A673 (cell line): Measurements from ENCODE around the gene ZCWPW2. TPM values are rescaled to one million over a fixed set of nuclear protein-coding genes. Genes with fewer than 3 reads are reported as not detected.

Source experiments
- BruUV-seq: library from RNA; stranded (reverse); fragments of 400-500 nt; replicated peaks from 2 replicates; lab custom pipeline; 2021; lab: Mats Ljungman, UMichigan
- CTCF ChIA-PET: fragments of 300-600 bp; sonication (Branson Sonifier 250); formaldehyde crosslinking; loops from one replicate; lab custom pipeline; 2022; ENCODE audit warnings: antibody characterized with exemption; lab: Charles Lee
- POLR2A ChIA-PET: fragments of 300-600 bp; sonication (Branson Sonifier 250); formaldehyde crosslinking; loops from one replicate; lab custom pipeline; 2022; ENCODE audit warnings: antibody characterized with exemption; ENCODE audit not compliant: low non-redundant PET; lab: Charles Lee
- DNase-seq: peaks from one replicate; pipeline ENCODE4 v3.0.0-alpha.2; 2015; ENCODE audit warnings: low spot score
- H3K27ac ChIP-seq: fragments of 200-600 bp; sonication (generic); 2 replicates; pipeline ENCODE4 v1.5.1; 2016; ENCODE audit warnings: mixed run types, low read depth, mild to moderate bottlenecking, mixed read lengths, antibody characterized with exemption, low read length; ENCODE audit not compliant: poor library complexity, severe bottlenecking
- H3K27me3 ChIP-seq: fragments of 200-600 bp; sonication (generic); replicated peaks from 2 replicates; pipeline ENCODE4 v1.6.1; 2017; ENCODE audit warnings: mixed run types, low read depth, mild to moderate bottlenecking, mixed read lengths, antibody characterized with exemption, low read length; ENCODE audit not compliant: insufficient read depth, poor library complexity
- H3K36me3 ChIP-seq: fragments of 200-600 bp; sonication (generic); 2 replicates; pipeline ENCODE4 v1.6.1; 2016; ENCODE audit warnings: mixed run types, mild to moderate bottlenecking, mixed read lengths, antibody characterized with exemption, low read length; ENCODE audit not compliant: insufficient read depth, poor library complexity, severe bottlenecking
- H3K4me1 ChIP-seq: fragments of 200-600 bp; sonication (generic); 2 replicates; pipeline ENCODE4 v1.6.1; 2017; ENCODE audit warnings: mixed run types, mild to moderate bottlenecking, mixed read lengths, antibody characterized with exemption, low read length; ENCODE audit not compliant: insufficient read depth, poor library complexity, severe bottlenecking
- H3K4me3 ChIP-seq: fragments of 200-600 bp; sonication (generic); 2 replicates; pipeline ENCODE4 v1.5.1; 2016; ENCODE audit warnings: low read depth, mixed run types, mild to moderate bottlenecking, mixed read lengths, low read length; ENCODE audit not compliant: poor library complexity, severe bottlenecking
- H3K9me3 ChIP-seq: fragments of 200-600 bp; sonication (generic); 2 replicates; pipeline ENCODE4 v1.6.1; 2016; ENCODE audit warnings: mixed run types, low read depth, mild to moderate bottlenecking, mixed read lengths, antibody characterized with exemption, low read length; ENCODE audit not compliant: poor library complexity, severe bottlenecking
- CTCF ChIP-seq: fragments of 300-800, 200-600 bp; sonication (generic); conservative IDR thresholded peaks from 2 replicates; pipeline ENCODE4 v1.5.1; 2017; ENCODE audit warnings: low read depth, mild to moderate bottlenecking, antibody characterized with exemption, low read length, moderate library complexity, mixed read lengths
- EZH2 ChIP-seq: fragments of 200-600 bp; sonication (generic); IDR thresholded peaks from 2 replicates; pipeline ENCODE4 v1.6.1; 2017; ENCODE audit warnings: borderline replicate concordance, low read depth, mild to moderate bottlenecking, mixed read lengths, antibody characterized with exemption, low read length; ENCODE audit not compliant: poor library complexity, severe bottlenecking
- intact Hi-C: fragments of 100-400 bp; cut with micrococcal nuclease; formaldehyde crosslinking; loops from one replicate; pipeline ENCODE4 v1.10.0; 2022; ENCODE audit not compliant: unreplicated experiment
- total RNA-seq: library from RNA; stranded (reverse); gene quantifications from 2 replicates; pipeline ENCODE4 v1.2.3, GENCODE V29; 2021

The ZCWPW2 gene
- total RNA-seq, 1 experiment from 2014 or later: not detected

DNA sequence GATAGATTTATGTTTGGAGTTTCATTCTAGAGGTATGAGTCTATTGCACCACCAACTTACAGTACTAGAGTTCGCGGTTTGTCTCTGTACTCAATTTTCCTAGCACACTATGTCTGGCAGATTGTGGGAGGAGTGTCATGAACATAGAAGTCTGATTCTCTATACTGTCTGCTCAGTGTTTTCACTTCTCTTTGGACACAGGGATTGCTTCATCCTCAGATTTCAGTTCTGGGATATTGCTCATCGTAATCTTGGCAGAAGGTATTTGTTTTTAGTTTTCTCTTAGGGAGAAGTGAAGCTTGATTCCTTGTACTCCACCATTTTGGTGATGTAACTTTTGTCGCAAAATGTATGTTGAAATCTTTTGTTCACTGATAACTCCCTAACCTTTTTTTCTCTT lies 27.9 kb downstream of the ZCWPW2 start:
- TF ChIP-seq EZH2: no peak
- TF ChIP-seq CTCF: no peak
- Histone ChIP-seq H3K9me3 (no peaks in the 10 kb centered on the region), H3K36me3 (no peaks in the 10 kb centered on the region), H3K4me1 (no peaks in the 10 kb centered on the region), H3K27me3 (no peaks in the 10 kb centered on the region), H3K27ac (no peak overlapping the region), H3K4me3 (no peak overlapping the region)
- CTCF ChIA-PET: no interaction called here
- no TSS peak for BruUV-seq
- no peak for DNase-seq
- intact Hi-C loops: no loop called here
- POLR2A ChIA-PET: no interaction called here

- intact Hi-C loops: no loop called here
- H3K4me1 ChIP-seq: no peaks in the 10 kb centered on the region
- DNase-seq: no peak
- BruUV-seq: no TSS peak
- H3K4me3 ChIP-seq: no peak overlapping the region
- ChIA-PET CTCF (no interaction called here), POLR2A (no interaction called here)
- H3K27ac ChIP-seq: no peak overlapping the region
- no peaks in the 10 kb centered on the region for H3K27me3 ChIP-seq
- TF ChIP-seq EZH2 (no peak), CTCF (no peak)
- H3K9me3 ChIP-seq: no peaks in the 10 kb centered on the region
- H3K36me3 ChIP-seq: no peaks in the 10 kb centered on the region
Observed at GRCh38 chr3:28386049-28386448, 37.5 kb downstream of the ZCWPW2 start.

DNA sequence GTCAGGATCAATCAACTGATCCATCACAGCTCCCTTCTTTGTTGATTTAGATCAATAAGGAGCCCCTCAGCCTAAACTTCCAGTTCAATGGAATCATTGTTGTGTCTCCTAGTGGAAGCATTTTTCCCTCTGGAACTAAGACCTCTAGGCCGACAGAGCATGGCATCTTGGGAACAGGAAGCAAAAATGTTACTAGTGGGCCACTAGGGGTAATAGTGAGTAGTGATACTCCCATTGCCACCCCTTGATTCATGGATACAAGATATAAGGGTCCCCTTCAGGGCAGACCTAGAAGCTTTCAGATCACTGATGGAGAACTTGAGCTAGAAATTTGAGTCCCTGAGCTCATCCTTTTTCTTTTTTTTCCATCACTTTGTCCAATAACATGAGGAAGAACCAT lies 40.5 kb downstream of the ZCWPW2 start:
- Histone ChIP-seq H3K27me3 (no peaks in the 10 kb centered on the region), H3K27ac (no peak overlapping the region), H3K4me3 (no peak overlapping the region), H3K36me3 (no peaks in the 10 kb centered on the region), H3K9me3 (no peaks in the 10 kb centered on the region), H3K4me1 (no peaks in the 10 kb centered on the region)
- no peak for DNase-seq
- ChIA-PET POLR2A (no interaction called here), CTCF (no interaction called here)
- intact Hi-C loops: no loop called here
- BruUV-seq: no TSS peak
- TF ChIP-seq EZH2 (no peak), CTCF (no peak)
